ENCODE results near the gene ARFRP1.

- TF ChIP-seq CTCF (conservative IDR thresholded peaks at IDR 0.05; ENCODE audit: low read length) (no peak), EZH2phosphoT487 (IDR thresholded peaks at IDR 0.05; ENCODE audit: borderline replicate concordance, low read depth, low read length) (no peak)
Observed at GRCh38 chr20:63690003-63690897, 17.5 kb downstream of the ARFRP1 start.
